IMR-90 (cell line): ENCODE data around the gene LGI1. TPM values are rescaled to one million over a fixed set of nuclear protein-coding genes. Genes with fewer than 3 reads are reported as not detected.

Experiments used
- ATAC-seq: fragments of 200-7000 bp; cut with Tn5 transposase; 2 replicates; pipeline ENCODE4 v1.9.1; 2020; ENCODE audit warnings: low read depth, mild to moderate bottlenecking, moderate library complexity
- BruUV-seq: library from RNA; stranded (reverse); fragments of 400-500 nt; replicated peaks from 2 replicates; lab custom pipeline; 2021; lab: Mats Ljungman, UMichigan
- CTCF ChIA-PET: fragments of 300-600 bp; formaldehyde crosslinking; extraction: SDS; loops from one replicate; lab custom pipeline; 2021; ENCODE audit warnings: antibody characterized with exemption; lab: Yijun Ruan, JAX
- POLR2A ChIA-PET: fragments of 300-600 bp; sonication (Branson Sonifier 250); formaldehyde crosslinking; loops from one replicate; lab custom pipeline; 2022; ENCODE audit warnings: antibody characterized with exemption; ENCODE audit not compliant: unreplicated experiment; lab: Charles Lee
- DNase-seq: peaks from one replicate; pipeline ENCODE4 v3.0.0; 2013
- H2AFZ ChIP-seq: replicated peaks from 2 replicates; pipeline ENCODE3; 2013; ENCODE audit warnings: low read length, mild to moderate bottlenecking; ENCODE audit not compliant: poor library complexity
- H2AK5ac ChIP-seq: 2 replicates; pipeline ENCODE4 v1.6.1; 2013; ENCODE audit warnings: low read depth, low read length, inconsistent platforms
- H2AK9ac ChIP-seq: replicated peaks from 2 replicates; pipeline ENCODE3; 2013; ENCODE audit warnings: mild to moderate bottlenecking, low read depth, low read length, moderate library complexity; ENCODE audit not compliant: poor library complexity
- H2BK120ac ChIP-seq: 2 replicates; pipeline ENCODE4 v1.6.1; 2013; ENCODE audit warnings: low read depth, low read length, inconsistent platforms
- H2BK15ac ChIP-seq: 3 replicates; pipeline ENCODE4 v1.6.1; 2013; ENCODE audit warnings: low read depth, low read length, inconsistent platforms
- H2BK20ac ChIP-seq: 2 replicates; pipeline ENCODE4 v1.6.1; 2013; ENCODE audit warnings: low read depth, mild to moderate bottlenecking, inconsistent platforms, low read length, moderate library complexity
- H2BK5ac ChIP-seq: 2 replicates; pipeline ENCODE4 v1.6.1; 2013; ENCODE audit warnings: mild to moderate bottlenecking, low read depth, low read length, inconsistent platforms; ENCODE audit not compliant: poor library complexity, severe bottlenecking
- H3K14ac ChIP-seq: replicated peaks from 2 replicates; pipeline ENCODE4 v1.6.1; 2013; ENCODE audit warnings: low read depth, low read length, inconsistent platforms
- H3K18ac ChIP-seq: 2 replicates; pipeline ENCODE4 v1.6.1; 2013; ENCODE audit warnings: low read depth, low read length, control low read depth
- H3K23ac ChIP-seq: 2 replicates; pipeline ENCODE4 v1.6.1; 2013; ENCODE audit warnings: low read depth, low read length, inconsistent platforms
- H3K27ac ChIP-seq: 2 replicates; pipeline ENCODE4 v1.5.1; 2013; ENCODE audit warnings: mild to moderate bottlenecking, control low read depth, low read length; ENCODE audit not compliant: insufficient read depth
- H3K27me3 ChIP-seq: 2 replicates; pipeline ENCODE4 v1.6.1; 2013; ENCODE audit warnings: low read length; ENCODE audit not compliant: control insufficient read depth, insufficient read depth
- H3K36me3 ChIP-seq: 2 replicates; pipeline ENCODE4 v1.6.1; 2013; ENCODE audit warnings: low read length, mixed read lengths; ENCODE audit not compliant: control insufficient read depth, insufficient read depth
- H3K4ac ChIP-seq: 2 replicates; pipeline ENCODE4 v1.6.1; 2013; ENCODE audit warnings: low read depth, low read length, inconsistent platforms
- H3K4me1 ChIP-seq: 2 replicates; pipeline ENCODE4 v1.6.1; 2013; ENCODE audit warnings: low read length, mixed read lengths; ENCODE audit not compliant: control insufficient read depth, insufficient read depth
- H3K4me2 ChIP-seq: 2 replicates; pipeline ENCODE4 v1.6.1; 2013; ENCODE audit warnings: low read depth, mild to moderate bottlenecking, control low read depth, low read length, moderate library complexity
- H3K4me3 ChIP-seq: 2 replicates; pipeline ENCODE4 v1.5.1; 2013; ENCODE audit warnings: low read depth, mild to moderate bottlenecking, control low read depth, low read length, moderate library complexity; ENCODE audit not compliant: insufficient read depth
- H3K56ac ChIP-seq: 2 replicates; pipeline ENCODE4 v1.6.1; 2013; ENCODE audit warnings: low read length, inconsistent platforms; ENCODE audit not compliant: insufficient read depth; ENCODE audit errors: extremely low read depth
- H3K79me1 ChIP-seq, 2 experiments: 2 replicates each; pipeline ENCODE4 v1.6.1; 2013; ENCODE audit warnings: low read length in 2 of 2, inconsistent platforms in 1 of 2, low read depth in 1 of 2
- H3K9ac ChIP-seq: 2 replicates; pipeline ENCODE4 v1.6.1; 2013; ENCODE audit warnings: low read depth, low read length, control low read depth
- H3K9me1 ChIP-seq: 2 replicates; pipeline ENCODE4 v1.6.1; 2013; ENCODE audit warnings: low read length, inconsistent platforms; ENCODE audit not compliant: insufficient read depth
- H3K9me3 ChIP-seq: 2 replicates; pipeline ENCODE4 v1.6.1; 2013; ENCODE audit warnings: low read length; ENCODE audit not compliant: control insufficient read depth, insufficient read depth
- H4K20me1 ChIP-seq: 2 replicates; pipeline ENCODE4 v1.6.1; 2013; ENCODE audit warnings: low read length, inconsistent platforms; ENCODE audit not compliant: insufficient read depth
- H4K5ac ChIP-seq: 2 replicates; pipeline ENCODE4 v1.6.1; 2013; ENCODE audit warnings: mild to moderate bottlenecking, low read depth, low read length, control low read depth
- H4K8ac ChIP-seq, 2 experiments: 2 replicates each; pipeline ENCODE4 v1.6.1; 2013; ENCODE audit warnings: low read depth in 2 of 2, low read length in 2 of 2, control low read depth in 1 of 2, inconsistent platforms in 1 of 2
- H4K91ac ChIP-seq: 2 replicates; pipeline ENCODE4 v1.6.1; 2013; ENCODE audit warnings: low read depth, low read length, inconsistent platforms; ENCODE audit not compliant: insufficient read depth
- BHLHE40 ChIP-seq: fragments of 150-350 bp; IDR thresholded peaks from 2 replicates; pipeline ENCODE4 v1.6.1; 2016; ENCODE audit warnings: mild to moderate bottlenecking, low read depth, low read length
- CEBPB ChIP-seq: IDR thresholded peaks from 2 replicates; pipeline ENCODE4 v1.6.1; 2012; ENCODE audit warnings: low read depth, low read length, improper control_type of control experiment
- CHD1 ChIP-seq: IDR thresholded peaks from 2 replicates; pipeline ENCODE4 v1.6.1; 2012; ENCODE audit warnings: low read depth, low read length, improper control_type of control experiment
- CTCF ChIP-seq: conservative IDR thresholded peaks from 2 replicates; pipeline ENCODE4 v1.5.1; 2012; ENCODE audit warnings: mild to moderate bottlenecking, low read depth, low read length, improper control_type of control experiment
- ELK1 ChIP-seq: fragments of 150-350 bp; IDR thresholded peaks from 2 replicates; pipeline ENCODE4 v1.6.1; 2016; ENCODE audit warnings: low read depth, mild to moderate bottlenecking, low read length, moderate library complexity, borderline replicate concordance
- FOS ChIP-seq: fragments of 150-350 bp; IDR thresholded peaks from 2 replicates; pipeline ENCODE4 v1.6.1; 2016; ENCODE audit warnings: low read depth, low read length
- MAFK ChIP-seq: IDR thresholded peaks from 2 replicates; pipeline ENCODE4 v1.6.1; 2012; ENCODE audit warnings: low read depth, low read length, improper control_type of control experiment
- MAZ ChIP-seq: IDR thresholded peaks from 2 replicates; pipeline ENCODE4 v1.6.1; 2012; ENCODE audit warnings: low read depth, mild to moderate bottlenecking, low read length, improper control_type of control experiment, moderate library complexity, borderline replicate concordance
- MXI1 ChIP-seq: IDR thresholded peaks from 2 replicates; pipeline ENCODE4 v1.6.1; 2012; ENCODE audit warnings: low read depth, mild to moderate bottlenecking, low read length, moderate library complexity, borderline replicate concordance
- NFE2L2 ChIP-seq: fragments of 150-350 bp; IDR thresholded peaks from 2 replicates; pipeline ENCODE4 v1.6.1; 2016; ENCODE audit warnings: low read depth, mild to moderate bottlenecking, low read length
- POLR2A ChIP-seq: IDR thresholded peaks from 2 replicates; pipeline ENCODE4 v1.6.1; 2012; ENCODE audit warnings: mild to moderate bottlenecking, low read depth, low read length
- RAD21 ChIP-seq: IDR thresholded peaks from 2 replicates; pipeline ENCODE4 v1.6.1; 2012; ENCODE audit warnings: low read length, improper control_type of control experiment
- RCOR1 ChIP-seq: IDR thresholded peaks from 2 replicates; pipeline ENCODE4 v1.6.1; 2012; ENCODE audit warnings: mild to moderate bottlenecking, low read length, improper control_type of control experiment; ENCODE audit not compliant: insufficient replicate concordance
- RFX5 ChIP-seq: IDR thresholded peaks from 2 replicates; pipeline ENCODE4 v1.8.0; 2012; ENCODE audit warnings: low read depth, mild to moderate bottlenecking, low read length, moderate library complexity
- SMC3 ChIP-seq: fragments of 150-350 bp; IDR thresholded peaks from 2 replicates; pipeline ENCODE4 v1.6.1; 2016; ENCODE audit warnings: low read depth, mild to moderate bottlenecking, antibody characterized with exemption, low read length, moderate library complexity
- USF2 ChIP-seq: fragments of 150-350 bp; IDR thresholded peaks from 2 replicates; pipeline ENCODE4 v1.6.1; 2017; ENCODE audit warnings: mild to moderate bottlenecking, antibody characterized with exemption, low read length, low read depth
- dilution Hi-C: fragments of 300-500 bp; cut with HindIII; formaldehyde crosslinking; loops from one replicate; pipeline ENCODE4 v1.14.3; 2018; ENCODE audit warnings: low sequenced_read_pairs; ENCODE audit not compliant: unreplicated experiment
- in situ Hi-C: fragments of 300-500 bp; cut with MboI; formaldehyde crosslinking; loops from 3 replicates; pipeline ENCODE4 v1.14.3; 2019; ENCODE audit warnings: low sequenced_read_pairs, inconsistent platforms, mixed read lengths
- intact Hi-C: fragments of 100-400 bp; cut with micrococcal nuclease; formaldehyde crosslinking; loops from 2 replicates; pipeline ENCODE4 v1.10.0; 2022
- polyA plus RNA-seq, 3 experiments: library from polyadenylated mRNA; depleted of rRNA; stranded (reverse); fragments of >200 nt; gene quantifications; 2 replicates each; pipeline ENCODE4 v1.2.3, GENCODE V29; 2012; ENCODE audit warnings: low replicate concordance in 1 of 3
- total RNA-seq: library from RNA; depleted of rRNA; stranded (reverse); fragments of >200 nt; gene quantifications from 2 replicates; pipeline ENCODE4 v1.2.3, GENCODE V29; 2012

The LGI1 gene
- total and polyA plus RNA-seq, 2 of the 4 experiments (the other 2 are of a cell fraction), result not detected

- no peak overlapping the region for H3K4ac ChIP-seq
- H3K4me2 ChIP-seq, result no peak overlapping the region
- H2AK9ac ChIP-seq, result no peak overlapping the region
- H3K36me3 ChIP-seq, result no peaks in the 10 kb centered on the region
- H3K18ac ChIP-seq, result no peak overlapping the region
- no peaks in the 10 kb centered on the region for H3K4me1 ChIP-seq
- no peak overlapping the region for H2BK15ac ChIP-seq
- no peak overlapping the region for H4K91ac ChIP-seq
- H3K14ac ChIP-seq, result no peak overlapping the region
- ChIA-PET CTCF (no interaction called here), POLR2A (no interaction called here)
- no TSS peak for BruUV-seq
- no peak overlapping the region for H4K5ac ChIP-seq
- H3K27me3 ChIP-seq, result peaks cover 17% of the 10 kb centered on the region
- in situ Hi-C loops (no loop called here), intact Hi-C loops (no loop called here), dilution Hi-C loops (no loop called here)
- no peak overlapping the region for H3K56ac ChIP-seq
- TF ChIP-seq MAZ (no peak), CHD1 (no peak), ELK1 (no peak), USF2 (no peak), MAFK (no peak), CEBPB (no peak), BHLHE40 (no peak), POLR2A (no peak), CTCF (no peak), RFX5 (no peak), MXI1 (no peak), SMC3 (no peak), NFE2L2 (no peak), FOS (no peak), RAD21 (no peak), RCOR1 (no peak)
- no peak for DNase-seq
- no peak overlapping the region for H2BK20ac ChIP-seq
- H3K27ac ChIP-seq, result no peak overlapping the region
- H2AK5ac ChIP-seq, result no peak overlapping the region
- no peaks in the 10 kb centered on the region for H3K9me1 ChIP-seq
- no peak overlapping the region for H2BK120ac ChIP-seq
- H3K79me1 ChIP-seq, result no peaks in the 10 kb centered on the region
- H2AFZ ChIP-seq, result no peak overlapping the region
- H3K9ac ChIP-seq, result no peak overlapping the region
- no peak for ATAC-seq
- no peak overlapping the region for H4K8ac ChIP-seq
- H4K20me1 ChIP-seq, result no peaks in the 10 kb centered on the region
- no peak overlapping the region for H3K4me3 ChIP-seq
- H2BK5ac ChIP-seq, result no peak overlapping the region
- no peak overlapping the region for H3K23ac ChIP-seq
- H3K9me3 ChIP-seq, result no peaks in the 10 kb centered on the region
These were observed 11.2 kb downstream of the LGI1 start for GRCh38 chr10:93768892-93769291.
